SK-N-SH (cell line): ENCODE measurements around the gene SYT13. TPM values are rescaled to one million over a fixed set of nuclear protein-coding genes. Genes with fewer than 3 reads are reported as not detected.

Experiments used
- CTCF ChIA-PET: fragments of 300-600, 350-600 bp; formaldehyde crosslinking; extraction: SDS; loops from one replicate; lab custom pipeline; 2021; lab: Yijun Ruan, JAX
- POLR2A ChIA-PET: fragments of 350-600 bp; sonication (Branson Sonifier 250); formaldehyde crosslinking; extraction: SDS; loops from one replicate; lab custom pipeline; 2020; ENCODE audit warnings: antibody characterized with exemption, inconsistent platforms; lab: Yijun Ruan, JAX
- DNase-seq: peaks from one replicate; pipeline ENCODE4 v3.0.0; 2012
- H2AFZ ChIP-seq: fragments of 200-600 bp; sonication (generic); 2 replicates; pipeline ENCODE4 v1.8.1; 2016; ENCODE audit warnings: antibody characterized with exemption, mild to moderate bottlenecking, low read depth
- H3F3A ChIP-seq: fragments of 200-600 bp; sonication (generic); replicated peaks from 2 replicates; pipeline ENCODE3; 2016; ENCODE audit warnings: antibody characterized with exemption, mild to moderate bottlenecking; ENCODE audit not compliant: insufficient read depth
- H3K27ac ChIP-seq, 2 experiments: fragments of 200-500 bp in 1 of 2; fragments of 200-600 bp in 1 of 2; sonication (Bioruptor generic) in 1 of 2; sonication (generic), shearing (Covaris generic) in 1 of 2; 2 replicates each; pipeline versions ENCODE4 v1.5.1 to v1.6.1; 2014 to 2016; ENCODE audit warnings: low read depth in 2 of 2, inconsistent platforms in 1 of 2, low read length in 1 of 2, mild to moderate bottlenecking in 1 of 2, mixed read lengths in 1 of 2
- H3K27me3 ChIP-seq: fragments of 200-600 bp; sonication (generic), shearing (Covaris generic); 2 replicates; pipeline ENCODE4 v1.6.1; 2016; ENCODE audit warnings: mixed run types; ENCODE audit not compliant: insufficient read depth
- H3K36me3 ChIP-seq, 2 experiments: fragments of 200-500 bp in 1 of 2; fragments of 200-600 bp in 1 of 2; sonication (Bioruptor generic) in 1 of 2; sonication (generic) in 1 of 2; replicated peaks in 1 of 2; 2 replicates each; pipeline versions ENCODE3 to v1.5.1; 2014 to 2016; ENCODE audit warnings: low read length in 1 of 2, mild to moderate bottlenecking in 1 of 2; ENCODE audit not compliant: insufficient read depth in 2 of 2, control insufficient read depth in 1 of 2
- H3K4me1 ChIP-seq, 2 experiments: fragments of 200-500 bp in 1 of 2; fragments of 200-600 bp in 1 of 2; sonication (Bioruptor generic) in 1 of 2; sonication (generic), shearing (Covaris generic) in 1 of 2; 2 replicates each; pipeline versions ENCODE4 v1.5.1 to v1.6.1; 2014 to 2016; ENCODE audit warnings: low read depth in 1 of 2, low read length in 1 of 2, mixed run types in 1 of 2; ENCODE audit not compliant: insufficient read depth in 2 of 2, control insufficient read depth in 1 of 2
- H3K4me2 ChIP-seq: fragments of 200-600 bp; sonication (generic), shearing (Covaris generic); 2 replicates; pipeline ENCODE4 v1.6.1; 2017; ENCODE audit warnings: mixed run types
- H3K4me3 ChIP-seq, 2 experiments: fragments of 200-500 bp in 1 of 2; fragments of 200-600 bp in 1 of 2; sonication (Bioruptor generic) in 1 of 2; sonication (generic), shearing (Covaris generic) in 1 of 2; 2 replicates each; pipeline versions ENCODE4 v1.5.1 to v1.8.1; 2014 to 2016; ENCODE audit warnings: low read depth in 2 of 2, inconsistent platforms in 1 of 2, low read length in 1 of 2, mild to moderate bottlenecking in 1 of 2, mixed read lengths in 1 of 2, moderate library complexity in 1 of 2
- H3K79me2 ChIP-seq: fragments of 200-600 bp; sonication (generic); 2 replicates; pipeline ENCODE4 v1.8.1; 2017; ENCODE audit warnings: mild to moderate bottlenecking; ENCODE audit not compliant: insufficient read depth
- H3K9ac ChIP-seq: fragments of 200-600 bp; sonication (generic); 2 replicates; pipeline ENCODE4 v1.6.1; 2017; ENCODE audit warnings: mixed run types
- H3K9me2 ChIP-seq: fragments of 200-600 bp; sonication (generic); 2 replicates; pipeline ENCODE4 v1.6.1; 2017; ENCODE audit warnings: mixed run types
- H3K9me3 ChIP-seq: fragments of 200-600 bp; sonication (generic); 2 replicates; pipeline ENCODE4 v1.6.1; 2017; ENCODE audit warnings: mixed run types, mild to moderate bottlenecking, moderate library complexity
- H4K20me1 ChIP-seq: fragments of 200-600 bp; sonication (generic); 2 replicates; pipeline ENCODE4 v1.6.1; 2017; ENCODE audit warnings: mild to moderate bottlenecking, mixed run types; ENCODE audit not compliant: insufficient read depth
- CHD2 ChIP-seq: fragments of 150-350 bp; IDR thresholded peaks from 2 replicates; pipeline ENCODE4 v1.6.1; 2018; ENCODE audit warnings: low read length; ENCODE audit not compliant: partially characterized antibody
- CTCF ChIP-seq: fragments of 200-600 bp; sonication (generic); IDR thresholded peaks from 2 replicates; pipeline ENCODE4 v1.6.1; 2017; ENCODE audit warnings: antibody characterized with exemption, mild to moderate bottlenecking, moderate library complexity
- EP300 ChIP-seq, 2 experiments: IDR thresholded peaks; 2 replicates each; pipeline versions ENCODE4 v1.4.0 to v1.6.1; 2012; ENCODE audit warnings: borderline replicate concordance in 1 of 2, low read depth in 1 of 2, low read length in 1 of 2
- FOSL2 ChIP-seq: IDR thresholded peaks from 2 replicates; pipeline ENCODE4 v1.4.0; 2012; ENCODE audit warnings: low read depth, mild to moderate bottlenecking, moderate library complexity, borderline replicate concordance
- GABPA ChIP-seq: IDR thresholded peaks from 2 replicates; pipeline ENCODE4 v1.4.0; 2012; ENCODE audit warnings: low read depth, mild to moderate bottlenecking
- GATA2 ChIP-seq: sonication (generic); formaldehyde crosslinking; IDR thresholded peaks from 2 replicates; pipeline ENCODE4 v1.5.0; 2020; ENCODE audit warnings: mild to moderate bottlenecking, missing genetic modification reagents
- PBX3 ChIP-seq: IDR thresholded peaks from 2 replicates; pipeline ENCODE4; 2012
- REST ChIP-seq: IDR thresholded peaks from 2 replicates; pipeline ENCODE4 v1.6.1; 2012; ENCODE audit warnings: mild to moderate bottlenecking, low read depth, low read length, moderate library complexity
- RXRA ChIP-seq: IDR thresholded peaks from 2 replicates; pipeline ENCODE4 v1.4.0; 2012; ENCODE audit warnings: low read depth, mild to moderate bottlenecking, borderline replicate concordance
- TAF1 ChIP-seq: IDR thresholded peaks from 2 replicates; pipeline ENCODE4 v1.6.1; 2012; ENCODE audit warnings: low read depth, mild to moderate bottlenecking, low read length, moderate library complexity, borderline replicate concordance
- TEAD4 ChIP-seq: IDR thresholded peaks from 2 replicates; pipeline ENCODE4 v1.4.0; 2012; ENCODE audit warnings: mild to moderate bottlenecking, borderline replicate concordance; ENCODE audit not compliant: insufficient read depth
- USF2 ChIP-seq: fragments of 150-350 bp; IDR thresholded peaks from 2 replicates; pipeline ENCODE4 v1.6.1; 2017; ENCODE audit warnings: antibody characterized with exemption, low read length, low read depth, borderline replicate concordance
- ZBTB33 ChIP-seq: IDR thresholded peaks from 2 replicates; pipeline ENCODE4 v1.4.0; 2012; ENCODE audit warnings: low read depth, borderline replicate concordance
- WGBS: methylation state at CpG from one replicate; pipeline ENCODE4 v1.1.6; 2017; ENCODE audit warnings: low lambda C conversion rate; 5-methylcytosine and 5-hydroxymethylcytosine counted together
- polyA plus RNA-seq, 3 experiments: library from polyadenylated mRNA; depleted of rRNA; stranded (reverse); fragments of >200 nt; gene quantifications; 2 replicates each; pipeline ENCODE4 v1.2.3, GENCODE V29; 2012

The SYT13 gene
- polyA plus RNA-seq, 1 of the 3 experiments (the other 2 are of a cell fraction), result not detected

- Histone ChIP-seq H3K27me3 (peaks cover 37% of the 10 kb centered on the region), H3F3A (no peaks in the 10 kb centered on the region), H3K9me2 (no peaks in the 10 kb centered on the region), H3K36me3 (no peaks in the 10 kb centered on the region), H3K4me1 (no peaks in the 10 kb centered on the region), H4K20me1 (no peaks in the 10 kb centered on the region), H3K9me3 (no peaks in the 10 kb centered on the region), H3K4me2 (no peak overlapping the region), H2AFZ (no peak overlapping the region), H3K27ac (no peak overlapping the region), H3K79me2 (no peaks in the 10 kb centered on the region), H3K4me3 (no peak overlapping the region), H3K9ac (no peak overlapping the region)
- no peak for DNase-seq
- CTCF ChIA-PET, result interaction anchor here (1.4 to 13.2 kb wide), 4 partner anchors 38 to 365 kb away, joined by 4 to 188 read pairs (median 9); no protein-coding TSS in a partner anchor
- WGBS, result 66% methylated on average over 3 of the region's 7 CpGs
- POLR2A ChIA-PET, result no interaction called here
- TF ChIP-seq REST (no peak), EP300 (IDR thresholded peaks at IDR 0.05; ENCODE audit: borderline replicate concordance in 1 of 2, low read depth in 1 of 2, low read length in 1 of 2) (no peak), RXRA (no peak), GABPA (no peak), CHD2 (no peak)
These were observed 15.6 kb upstream of the SYT13 start for GRCh38 chr11:45301537-45302246.

- Histone ChIP-seq H3K9me2 (no peaks in the 10 kb centered on the region), H3K79me2 (no peaks in the 10 kb centered on the region), H3K27ac (no peak overlapping the region), H4K20me1 (no peaks in the 10 kb centered on the region), H3K4me2 (no peak overlapping the region), H3K9me3 (no peaks in the 10 kb centered on the region), H3K36me3 (no peaks in the 10 kb centered on the region), H2AFZ (no peak overlapping the region), H3F3A (no peaks in the 10 kb centered on the region), H3K4me3 (no peak overlapping the region), H3K27me3 (peaks cover 37% of the 10 kb centered on the region), H3K4me1 (no peaks in the 10 kb centered on the region), H3K9ac (no peak overlapping the region)
- POLR2A ChIA-PET, result no interaction called here
- no CpG with 5 or more reads among the region's 3 CpGs for WGBS
- DNase-seq, result no peak
- TF ChIP-seq TAF1, result no peak
- TF ChIP-seq ZBTB33, result no peak
- TF ChIP-seq FOSL2, result no peak
- TF ChIP-seq TEAD4, result no peak
- no peak for TF ChIP-seq CTCF
- TF ChIP-seq USF2, result no peak
- TF ChIP-seq GATA2 (CRISPR knock-in tag), result no peak
- no peak for TF ChIP-seq PBX3
- CTCF ChIA-PET, result interaction anchor here (1.4 to 13.2 kb wide), 4 partner anchors 39 to 364 kb away, joined by 4 to 188 read pairs (median 7); no protein-coding TSS in a partner anchor
These were observed 14.6 kb upstream of the SYT13 start for GRCh38 chr11:45300715-45301114.
